Measurements from ENCODE around the gene TAS2R39.

DNA sequence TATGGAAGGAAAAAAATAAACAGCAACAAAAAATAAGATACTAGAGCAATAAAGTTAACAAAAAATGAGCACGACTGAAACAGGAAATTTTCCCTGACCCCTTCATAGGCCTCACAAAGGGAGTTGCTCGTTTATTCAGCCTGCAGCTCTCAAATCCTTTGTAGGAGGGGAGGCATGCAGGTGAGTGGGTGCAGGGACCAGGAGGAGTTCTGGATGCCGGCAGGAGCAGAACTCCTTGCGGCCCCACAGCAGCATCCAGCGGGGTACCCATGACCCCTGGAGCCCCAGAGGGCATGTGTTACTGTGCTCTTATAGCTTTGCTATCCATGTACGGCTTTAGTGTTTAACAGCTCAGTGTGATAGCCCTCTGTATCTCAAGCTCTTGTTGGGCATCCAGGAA lies 5.8 kb downstream of the TAS2R39 start:
- TF ChIP-seq, protein P1, sequence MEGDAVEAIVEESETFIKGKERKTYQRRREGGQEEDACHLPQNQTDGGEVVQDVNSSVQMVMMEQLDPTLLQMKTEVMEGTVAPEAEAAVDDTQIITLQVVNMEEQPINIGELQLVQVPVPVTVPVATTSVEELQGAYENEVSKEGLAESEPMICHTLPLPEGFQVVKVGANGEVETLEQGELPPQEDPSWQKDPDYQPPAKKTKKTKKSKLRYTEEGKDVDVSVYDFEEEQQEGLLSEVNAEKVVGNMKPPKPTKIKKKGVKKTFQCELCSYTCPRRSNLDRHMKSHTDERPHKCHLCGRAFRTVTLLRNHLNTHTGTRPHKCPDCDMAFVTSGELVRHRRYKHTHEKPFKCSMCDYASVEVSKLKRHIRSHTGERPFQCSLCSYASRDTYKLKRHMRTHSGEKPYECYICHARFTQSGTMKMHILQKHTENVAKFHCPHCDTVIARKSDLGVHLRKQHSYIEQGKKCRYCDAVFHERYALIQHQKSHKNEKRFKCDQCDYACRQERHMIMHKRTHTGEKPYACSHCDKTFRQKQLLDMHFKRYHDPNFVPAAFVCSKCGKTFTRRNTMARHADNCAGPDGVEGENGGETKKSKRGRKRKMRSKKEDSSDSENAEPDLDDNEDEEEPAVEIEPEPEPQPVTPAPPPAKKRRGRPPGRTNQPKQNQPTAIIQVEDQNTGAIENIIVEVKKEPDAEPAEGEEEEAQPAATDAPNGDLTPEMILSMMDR (conservative IDR thresholded peaks at IDR 0.05; ENCODE audit: low read depth, low read length): no peak
- TF ChIP-seq EZH2 (IDR thresholded peaks at IDR 0.05; ENCODE audit: borderline replicate concordance, low read depth, low read length, poor library complexity, severe bottlenecking): no peak
